Body of pancreas (tissue), 4 donors: Measurements from ENCODE around the gene FOSL1. TPM values are rescaled to one million over a fixed set of nuclear protein-coding genes. Genes with fewer than 3 reads are reported as not detected.

Experiments used
- ATAC-seq: fragments of 150-250 bp; one replicate; pipeline ENCODE4 v1.9.1; 2016
- DNase-seq, 4 donors: peaks; one replicate each; pipeline ENCODE4 v3.0.0-alpha.2; 2019
- H3K27ac ChIP-seq, 4 donors: fragments of 200-600 bp; sonication (generic); 1 replicate in 3 of 4; 2 replicates in 1 of 4; pipeline versions ENCODE4 v1.5.1 to v1.6.1; 2016 to 2019; ENCODE audit warnings: mild to moderate bottlenecking in 1 of 4, mixed read lengths in 1 of 4, moderate library complexity in 1 of 4
- H3K27me3 ChIP-seq, 2 donors: fragments of 200-600 bp; sonication (generic); one replicate each; pipeline ENCODE4 v1.6.0; 2016; ENCODE audit warnings: mild to moderate bottlenecking in 1 of 2
- H3K36me3 ChIP-seq, 2 donors: fragments of 200-600 bp; sonication (generic); replicated peaks in 1 of 2; 2 replicates each; pipeline ENCODE4 v1.5.1; 2016; ENCODE audit warnings: low read depth in 2 of 2; ENCODE audit not compliant: insufficient read depth in 1 of 2
- H3K4me1 ChIP-seq: fragments of 200-600 bp; sonication (generic); one replicate; pipeline ENCODE4 v1.6.0; 2016
- H3K4me3 ChIP-seq, 2 donors: fragments of 200-600 bp; sonication (generic); 1 replicate in 1 of 2; 2 replicates in 1 of 2; pipeline ENCODE4 v1.5.1; 2016 to 2019
- H3K9me3 ChIP-seq, 3 donors: fragments of 200-600 bp; sonication (generic); 1 replicate in 2 of 3; 2 replicates in 1 of 3; pipeline ENCODE4 v1.5.1; 2016
- CTCF ChIP-seq, 7 experiments: fragments of 450-650 bp in 4 of 7; fragments of 200-600 bp in 3 of 7; sonication (generic) in 3 of 7; IDR thresholded peaks; one replicate each; pipeline ENCODE4 v1.5.1; 2016 to 2019; ENCODE audit warnings: antibody characterized with exemption in 7 of 7
- POLR2A ChIP-seq, 3 donors: fragments of 450-650 bp; IDR thresholded peaks; one replicate each; pipeline ENCODE4 v1.6.1; 2016; ENCODE audit warnings: antibody characterized with exemption in 3 of 3, mild to moderate bottlenecking in 2 of 3
- WGBS, 2 donors: methylation state at CpG; one replicate each; pipeline ENCODE4 v1.1.5; 2017; 5-methylcytosine and 5-hydroxymethylcytosine counted together
- intact Hi-C: fragments of 100-400 bp; cut with DNase I; formaldehyde crosslinking; loops from one replicate; pipeline ENCODE4 v1.15.1; 2023
- total RNA-seq, 2 donors: library from RNA; depleted of rRNA; stranded (reverse); fragments of >200 nt; gene quantifications; one replicate each; pipeline ENCODE4 v1.1.0, GENCODE V29; 2016

The FOSL1 gene
- total RNA-seq, 2 donors from 2014 or later: 0.52 to 17.8 TPM

GRCh38 chr11:65921876-65922275, 21.7 kb upstream of the FOSL1 start:
- Histone ChIP-seq H3K9me3 (no peaks in the 10 kb centered on the region), H3K27ac (no peak overlapping the region), H3K4me1 (peaks cover 29% of the 10 kb centered on the region), H3K27me3 (no peaks in the 10 kb centered on the region), H3K36me3 (peaks cover 2 to 5% of the 10 kb centered on the region in 2 donors), H3K4me3 (no peak overlapping the region)
- ATAC-seq (no peak), DNase-seq (no peak)
- TF ChIP-seq CTCF (IDR thresholded peaks at IDR 0.05): no peak
- no peak for TF ChIP-seq POLR2A (IDR thresholded peaks at IDR 0.05)
- 88 to 89% methylated on average over 10 of the region's 10 CpGs for WGBS, 2 donors
- intact Hi-C loops: loop anchor here (5.0 kb wide), 1 partner anchor 35 kb away; no protein-coding TSS in a partner anchor

GRCh38 chr11:65921033-65921555, 20.9 kb upstream of the FOSL1 start:
- Histone ChIP-seq H3K27ac (no peak overlapping the region), H3K4me1 (peaks cover 36% of the 10 kb centered on the region), H3K36me3 (peaks cover 2 to 5% of the 10 kb centered on the region in 2 donors), H3K4me3 (no peak overlapping the region), H3K27me3 (no peaks in the 10 kb centered on the region), H3K9me3 (no peaks in the 10 kb centered on the region)
- TF ChIP-seq POLR2A (IDR thresholded peaks at IDR 0.05): no peak
- TF ChIP-seq CTCF (IDR thresholded peaks at IDR 0.05): no peak
- 73 to 96% methylated on average over 8 to 12 of the region's 12 CpGs for WGBS, 2 donors
- DNase-seq (no peak), ATAC-seq (no peak)
- intact Hi-C loops: loop anchor here (5.0 kb wide), 1 partner anchor 36 kb away; no protein-coding TSS in a partner anchor

GRCh38 chr11:65920372-65920802, 20.2 kb upstream of the FOSL1 start:
- Histone ChIP-seq H3K9me3 (no peaks in the 10 kb centered on the region), H3K27ac (no peak overlapping the region), H3K4me3 (peak overlapping the region; percentile 72 to 95), H3K36me3 (peaks cover 2 to 5% of the 10 kb centered on the region in 2 donors), H3K27me3 (no peaks in the 10 kb centered on the region), H3K4me1 (peaks cover 44% of the 10 kb centered on the region)
- WGBS, 2 donors: 55 to 60% methylated on average over 13 of the region's 15 CpGs
- no peak for TF ChIP-seq POLR2A (IDR thresholded peaks at IDR 0.05)
- no peak for TF ChIP-seq CTCF (IDR thresholded peaks at IDR 0.05)
- ATAC-seq (no peak), DNase-seq (no peak)
- intact Hi-C loops: loop anchor here (5.0 kb wide), 1 partner anchor 37 kb away; no protein-coding TSS in a partner anchor

GRCh38 chr11:65919573-65920371, 19.6 kb upstream of the FOSL1 start:
- DNase-seq (peak in 3 of 4 donors; percentile 38 to 54 (median 51)), ATAC-seq (peak; percentile 13)
- peak overlapping the region; percentile 72 to 88 (median 80) for H3K27ac ChIP-seq
- peaks cover 49% of the 10 kb centered on the region for H3K4me1 ChIP-seq
- TF ChIP-seq POLR2A (IDR thresholded peaks at IDR 0.05) (no peak), CTCF (IDR thresholded peaks at IDR 0.05) (no peak)
- intact Hi-C loops: loop anchor here (5.0 kb wide), 1 partner anchor 38 kb away; no protein-coding TSS in a partner anchor
- no peaks in the 10 kb centered on the region for H3K27me3 ChIP-seq
- peak overlapping the region; percentile 72 to 95 for H3K4me3 ChIP-seq
- WGBS, 2 donors: 0% methylated on average over 42 of the region's 60 CpGs; no CpG with 5 or more reads in 1 of the 2 donors
- H3K9me3 ChIP-seq: no peaks in the 10 kb centered on the region
- H3K36me3 ChIP-seq: peaks cover 2 to 5% of the 10 kb centered on the region in 2 donors
